Ascending aorta (tissue), 2 donors: ENCODE measurements around the gene FAM180B. TPM values are rescaled to one million over a fixed set of nuclear protein-coding genes. Genes with fewer than 3 reads are reported as not detected.

Experiments
- DNase-seq, 2 donors: peaks; one replicate each; pipeline ENCODE4 v3.0.0-alpha.2; 2019; ENCODE audit warnings: low spot score in 2 of 2
- H3K27ac ChIP-seq, 2 donors: fragments of 200-600 bp; sonication (generic); one replicate each; pipeline ENCODE4 v1.5.1; 2016 to 2017; ENCODE audit warnings: mild to moderate bottlenecking in 1 of 2
- H3K27me3 ChIP-seq: fragments of 200-600 bp; sonication (generic); one replicate; pipeline ENCODE4 v1.5.1; 2017
- H3K36me3 ChIP-seq, 2 donors: fragments of 200-600 bp; sonication (generic); one replicate each; pipeline ENCODE4 v1.5.1; 2016
- H3K4me1 ChIP-seq, 2 donors: fragments of 200-600 bp; sonication (generic); one replicate each; pipeline ENCODE4 v1.5.1; 2016 to 2017; ENCODE audit warnings: mild to moderate bottlenecking in 1 of 2
- H3K4me3 ChIP-seq, 2 donors: fragments of 200-600 bp; sonication (generic); one replicate each; pipeline ENCODE4 v1.5.1; 2016 to 2017; ENCODE audit warnings: mild to moderate bottlenecking in 1 of 2
- H3K9me3 ChIP-seq, 2 donors: fragments of 200-600 bp; sonication (generic); one replicate each; pipeline ENCODE4 v1.5.1; 2016
- intact Hi-C: fragments of 100-400 bp; cut with DNase I; formaldehyde crosslinking; loops from one replicate; pipeline ENCODE4 v1.15.1; 2023
- total RNA-seq: library from RNA; depleted of rRNA; stranded (reverse); fragments of >200 nt; gene quantifications from one replicate; pipeline ENCODE4 v1.1.0, GENCODE V29; 2016
- TF ChIP-seq, protein P1 (sequence below), 3 experiments: fragments of 200-600 bp in 2 of 3; fragments of 450-650 bp in 1 of 3; sonication (generic) in 2 of 3; IDR thresholded peaks; one replicate each; pipeline ENCODE4 v1.5.1; 2016 to 2019; ENCODE audit warnings: antibody characterized with exemption in 3 of 3, mild to moderate bottlenecking in 1 of 3, moderate library complexity in 1 of 3

FAM180B gene
- total RNA-seq, 1 donor from 2014 or later = not detected

GRCh38 chr11:47564933-47565339 is 21.5 kb upstream of the FAM180B start:
- TF ChIP-seq, protein P1, sequence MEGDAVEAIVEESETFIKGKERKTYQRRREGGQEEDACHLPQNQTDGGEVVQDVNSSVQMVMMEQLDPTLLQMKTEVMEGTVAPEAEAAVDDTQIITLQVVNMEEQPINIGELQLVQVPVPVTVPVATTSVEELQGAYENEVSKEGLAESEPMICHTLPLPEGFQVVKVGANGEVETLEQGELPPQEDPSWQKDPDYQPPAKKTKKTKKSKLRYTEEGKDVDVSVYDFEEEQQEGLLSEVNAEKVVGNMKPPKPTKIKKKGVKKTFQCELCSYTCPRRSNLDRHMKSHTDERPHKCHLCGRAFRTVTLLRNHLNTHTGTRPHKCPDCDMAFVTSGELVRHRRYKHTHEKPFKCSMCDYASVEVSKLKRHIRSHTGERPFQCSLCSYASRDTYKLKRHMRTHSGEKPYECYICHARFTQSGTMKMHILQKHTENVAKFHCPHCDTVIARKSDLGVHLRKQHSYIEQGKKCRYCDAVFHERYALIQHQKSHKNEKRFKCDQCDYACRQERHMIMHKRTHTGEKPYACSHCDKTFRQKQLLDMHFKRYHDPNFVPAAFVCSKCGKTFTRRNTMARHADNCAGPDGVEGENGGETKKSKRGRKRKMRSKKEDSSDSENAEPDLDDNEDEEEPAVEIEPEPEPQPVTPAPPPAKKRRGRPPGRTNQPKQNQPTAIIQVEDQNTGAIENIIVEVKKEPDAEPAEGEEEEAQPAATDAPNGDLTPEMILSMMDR (IDR thresholded peaks at IDR 0.05) = no peak
- Histone ChIP-seq H3K27me3 (no peaks in the 10 kb centered on the region), H3K4me1 (peaks cover 8% of the 10 kb centered on the region in 2 donors), H3K4me3 (peak overlapping the region; percentile 76 to 96), H3K36me3 (peaks cover 5 to 8% of the 10 kb centered on the region in 2 donors), H3K27ac (peak overlapping the region; percentile 76 to 79), H3K9me3 (no peaks in the 10 kb centered on the region)
- intact Hi-C loops = loop anchor here (5.0 kb wide), 1 partner anchor 98 kb away; no protein-coding TSS in a partner anchor
- no peak for DNase-seq

- peaks cover 5 to 12% of the 10 kb centered on the region in 2 donors for H3K36me3 ChIP-seq
- peaks cover 8% of the 10 kb centered on the region in 2 donors for H3K4me1 ChIP-seq
- H3K27ac ChIP-seq = peak within 1 kb of the TSS; percentile 76 to 79
- peak within 1 kb of the TSS; percentile 76 to 96 for H3K4me3 ChIP-seq
- TF ChIP-seq, protein P1 (IDR thresholded peaks at IDR 0.05) = no peak
- H3K27me3 ChIP-seq = no peaks in the 10 kb centered on the region
- intact Hi-C loops = loop anchor here (5.0 kb wide), 1 partner anchor 98 kb away; no protein-coding TSS in a partner anchor
- DNase-seq = peak in 1 of 2 donors; percentile 85
- H3K9me3 ChIP-seq = no peaks in the 10 kb centered on the region
Observed at GRCh38 chr11:47565340-47566148, 20.9 kb upstream of the FAM180B start, which contains the start of gene PTPMT1. Gene PTPMT1 (plus strand): TSS chr11:47565599. CDS start chr11:47565623, 24 bp downstream.

DNA sequence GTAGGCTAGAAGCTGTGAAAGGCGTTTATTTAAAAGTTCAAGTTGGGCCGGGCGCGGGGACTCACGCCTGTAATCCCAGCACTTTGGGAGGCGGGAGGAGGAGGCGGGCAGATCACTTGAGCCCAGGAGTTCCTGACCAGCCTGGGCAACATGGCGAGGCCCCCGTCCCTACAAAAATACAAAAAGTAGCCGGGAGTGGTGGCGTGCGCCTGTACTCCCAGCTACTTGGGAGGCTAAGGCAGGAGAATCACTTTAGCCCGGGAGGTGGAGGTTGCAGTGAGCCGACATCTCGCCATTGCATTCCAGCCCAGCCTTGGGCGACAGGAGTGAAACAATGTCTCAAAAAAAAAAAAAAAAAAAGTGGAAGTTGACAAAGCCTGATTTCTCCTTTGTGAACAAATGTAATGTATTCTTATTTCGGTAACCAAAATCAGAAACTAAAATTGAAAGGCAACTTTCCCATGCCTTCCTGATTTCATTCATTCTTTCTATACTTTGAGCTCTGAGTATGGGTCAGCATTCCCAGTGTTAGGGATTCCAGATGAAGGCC is 20.3 kb upstream of the FAM180B start:
- Histone ChIP-seq H3K4me1 (peaks cover 8% of the 10 kb centered on the region in 2 donors), H3K36me3 (peaks cover 8 to 17% of the 10 kb centered on the region in 2 donors), H3K9me3 (no peaks in the 10 kb centered on the region), H3K4me3 (peak overlapping the region; percentile 76 to 96), H3K27ac (peak overlapping the region; percentile 76 to 79), H3K27me3 (no peaks in the 10 kb centered on the region)
- no peak for DNase-seq
- intact Hi-C loops = loop anchor here (5.0 kb wide), 1 partner anchor 99 kb away; no protein-coding TSS in a partner anchor
- TF ChIP-seq, protein P1 (IDR thresholded peaks at IDR 0.05) = no peak

DNA sequence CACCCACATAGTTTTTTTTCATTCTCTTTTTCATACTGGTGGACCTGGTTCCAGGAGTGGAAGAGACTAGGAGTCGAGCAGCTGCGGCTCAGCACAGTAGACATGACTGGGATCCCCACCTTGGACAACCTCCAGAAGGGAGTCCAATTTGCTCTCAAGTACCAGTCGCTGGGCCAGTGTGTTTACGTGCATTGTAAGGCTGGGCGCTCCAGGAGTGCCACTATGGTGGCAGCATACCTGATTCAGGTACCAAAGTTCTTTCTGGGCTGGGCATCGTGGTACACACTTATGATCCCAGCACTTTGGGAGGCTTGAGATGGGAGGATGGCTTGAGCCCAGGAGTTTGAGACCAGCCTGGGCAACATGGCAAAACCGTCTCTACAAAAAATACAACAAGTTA is 16.8 kb upstream of the FAM180B start:
- DNase-seq = no peak
- TF ChIP-seq, protein P1 (IDR thresholded peaks at IDR 0.05) = no peak
- Histone ChIP-seq H3K27ac (no peak overlapping the region), H3K4me3 (no peak overlapping the region), H3K27me3 (no peaks in the 10 kb centered on the region), H3K4me1 (peaks cover 8% of the 10 kb centered on the region in 2 donors), H3K36me3 (peaks cover 40 to 49% of the 10 kb centered on the region in 2 donors), H3K9me3 (no peaks in the 10 kb centered on the region)
- intact Hi-C loops = loop anchor here (5.0 kb wide), 1 partner anchor 102 kb away; no protein-coding TSS in a partner anchor

DNA sequence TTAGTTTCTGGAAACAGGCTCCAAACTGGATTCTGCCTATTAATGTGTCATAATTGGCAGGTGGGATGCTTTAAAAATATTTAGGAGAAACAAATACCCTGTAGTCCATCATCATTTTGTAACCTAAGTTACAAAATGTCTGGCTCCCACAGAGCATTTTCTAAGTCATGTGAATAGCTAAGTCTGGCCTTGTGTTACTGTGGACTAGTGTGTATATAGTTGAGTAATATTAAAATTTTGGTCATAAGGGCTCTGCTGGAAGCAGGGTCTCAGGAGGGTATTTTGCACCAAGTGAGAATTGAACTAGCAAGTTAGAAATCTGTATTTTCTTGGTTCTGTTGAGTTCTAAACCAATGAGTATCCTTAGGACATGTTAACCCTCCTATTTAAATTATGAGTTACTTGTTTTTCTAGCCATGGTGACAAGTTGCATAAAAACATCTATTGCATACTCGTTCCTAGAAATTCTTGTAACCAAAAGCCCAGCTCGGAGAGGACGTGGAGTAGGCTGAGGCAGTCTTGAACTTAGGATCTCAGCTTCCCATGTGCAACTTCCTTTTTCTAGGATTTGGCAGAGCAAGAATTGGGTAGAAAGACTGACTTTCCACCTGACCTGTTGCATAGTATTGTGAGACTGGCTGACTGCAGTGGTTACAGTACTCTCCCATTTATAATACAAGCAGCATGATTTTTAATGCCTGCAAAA is 15.7 kb upstream of the FAM180B start:
- no peak for DNase-seq
- intact Hi-C loops = no loop called here
- Histone ChIP-seq H3K27ac (no peak overlapping the region), H3K27me3 (no peaks in the 10 kb centered on the region), H3K4me1 (peaks cover 4 to 6% of the 10 kb centered on the region in 2 donors), H3K4me3 (no peak overlapping the region), H3K9me3 (no peaks in the 10 kb centered on the region), H3K36me3 (peaks cover 47 to 53% of the 10 kb centered on the region in 2 donors)
- TF ChIP-seq, protein P1 (IDR thresholded peaks at IDR 0.05) = no peak
